Stimulated activated CD4-positive, alpha-beta T cell treated with anti-CD3 and anti-CD28 coated beads, Interleukin-2, amount 100 ng/mL, for 24 hours (primary cell): ENCODE measurements around the gene ANKRD23.

Experiments used
- DNase-seq, 2 donors: peaks; one replicate each; pipeline ENCODE4 v3.0.0-alpha.2; 2020

The ANKRD23 gene

DNA sequence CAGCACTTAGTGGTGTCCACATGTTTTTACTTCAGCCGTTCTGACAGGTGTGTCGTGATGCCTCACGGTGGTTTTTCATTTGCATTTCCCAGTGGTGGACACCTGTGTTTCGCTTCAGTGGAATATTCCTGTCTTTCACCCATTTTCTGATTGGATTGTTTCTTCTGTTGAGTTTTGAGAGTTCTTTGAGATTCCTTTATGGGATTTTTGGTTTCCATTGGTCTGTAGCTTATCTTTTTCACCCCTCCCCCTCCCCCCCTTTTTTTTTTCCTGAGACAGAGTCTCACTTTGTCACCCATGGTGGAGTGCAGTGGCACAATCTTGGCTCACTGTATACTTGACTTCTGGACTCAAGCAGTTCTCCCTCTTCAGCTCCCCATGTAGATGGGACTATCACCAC lies 8.0 kb downstream of the ANKRD23 start:
- no peak for DNase-seq

DNA sequence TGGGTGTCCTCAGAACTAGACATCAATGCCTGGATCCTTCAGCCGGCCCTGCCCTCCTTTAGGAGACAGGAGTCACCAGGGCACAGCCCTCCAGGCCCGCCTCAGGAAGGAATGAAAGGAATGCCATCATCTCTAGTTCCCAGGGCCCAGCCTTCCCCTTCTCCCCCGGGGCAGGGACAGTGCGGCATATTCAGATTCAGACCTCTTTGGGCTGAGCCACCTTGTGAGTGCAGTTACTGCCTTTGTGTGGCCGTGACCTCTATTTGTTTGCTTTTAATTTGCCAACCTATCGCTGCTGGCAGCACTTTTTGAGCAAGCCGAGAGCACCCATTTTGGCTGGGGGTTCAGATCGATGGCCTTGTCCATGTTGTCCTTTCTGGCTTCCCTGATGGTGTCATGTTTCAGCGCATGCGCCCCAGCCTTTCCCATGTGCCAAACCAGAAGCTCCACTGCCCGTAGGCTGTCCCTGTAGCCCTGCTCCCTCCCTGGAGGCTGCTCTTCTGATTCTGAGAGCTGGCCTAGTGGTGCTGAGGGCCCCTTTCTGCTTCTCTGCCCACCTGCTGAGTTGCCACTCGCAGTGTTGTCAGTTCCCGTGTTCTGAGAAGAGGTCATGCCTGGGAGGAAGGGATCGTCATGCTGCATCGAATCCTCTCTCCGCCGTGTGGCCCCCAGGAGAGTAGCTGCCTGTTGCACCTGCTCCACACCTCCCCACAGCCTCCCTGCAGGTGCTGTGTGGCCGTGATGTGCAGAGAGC lies 10.9 kb downstream of the ANKRD23 start:
- no peak for DNase-seq

DNA sequence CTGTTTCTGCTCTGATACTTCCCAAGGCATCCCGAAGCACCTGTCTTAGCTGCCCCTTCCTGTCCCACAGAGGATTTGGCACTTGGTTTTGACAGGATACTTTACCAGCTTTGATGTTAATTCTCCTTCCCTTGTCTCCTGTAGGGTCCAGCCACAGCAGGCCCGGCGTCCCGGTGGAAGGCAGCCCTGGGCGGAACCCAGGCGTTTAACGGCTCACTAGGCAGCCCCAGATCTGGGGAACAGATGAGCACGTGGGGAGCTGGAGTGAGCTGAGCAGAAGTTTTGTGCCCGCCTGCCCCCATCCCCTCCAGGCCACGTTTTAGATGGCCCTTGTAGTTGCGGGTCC lies 11.4 kb downstream of the ANKRD23 start:
- DNase-seq: no peak

DNA sequence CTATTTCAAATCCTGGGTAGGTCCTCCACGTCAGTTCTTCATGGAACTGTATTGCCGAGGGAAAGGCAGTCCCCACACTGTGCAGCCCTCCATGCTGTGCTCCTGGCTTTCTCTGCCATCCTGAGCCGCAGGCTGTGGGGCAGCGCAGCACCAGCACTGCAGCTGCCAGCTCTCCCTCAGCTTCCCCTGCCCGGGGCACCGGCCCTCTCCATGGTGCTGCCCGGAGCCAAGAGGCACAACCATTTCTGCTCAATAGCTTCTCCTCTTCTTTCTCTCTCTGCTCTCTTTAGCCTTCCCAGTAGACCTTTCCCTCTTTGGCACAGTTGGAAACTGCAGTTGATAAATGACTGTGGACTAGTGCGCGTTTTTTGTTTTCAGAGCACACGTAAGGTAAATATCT lies 12.1 kb downstream of the ANKRD23 start:
- DNase-seq: no peak

DNA sequence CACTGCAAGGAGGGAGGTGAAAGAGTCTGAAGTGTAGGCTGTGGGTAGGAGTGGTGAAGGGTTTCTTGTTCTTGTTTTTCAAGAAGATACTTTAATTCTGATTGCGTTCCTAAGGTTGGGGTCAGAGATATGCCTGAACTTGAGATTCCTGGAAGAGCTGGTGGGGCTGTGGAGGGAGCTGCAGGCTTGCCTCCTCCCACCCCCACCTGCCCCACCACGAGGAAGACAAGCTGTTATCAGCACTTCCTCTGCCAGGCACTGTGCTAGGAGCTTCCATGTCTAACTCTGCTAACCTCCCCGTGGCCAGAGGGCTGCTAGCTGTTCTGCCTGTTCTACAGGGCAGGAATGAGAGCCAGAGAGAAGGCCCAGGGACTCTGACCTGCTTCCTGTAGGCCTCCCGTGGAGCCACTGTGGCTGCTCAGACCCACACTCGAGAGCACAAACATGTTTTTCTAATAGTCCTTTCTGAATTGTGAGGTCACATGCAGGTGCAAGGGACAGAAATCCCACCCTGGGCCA lies 13.7 kb downstream of the ANKRD23 start:
- no peak for DNase-seq

DNA sequence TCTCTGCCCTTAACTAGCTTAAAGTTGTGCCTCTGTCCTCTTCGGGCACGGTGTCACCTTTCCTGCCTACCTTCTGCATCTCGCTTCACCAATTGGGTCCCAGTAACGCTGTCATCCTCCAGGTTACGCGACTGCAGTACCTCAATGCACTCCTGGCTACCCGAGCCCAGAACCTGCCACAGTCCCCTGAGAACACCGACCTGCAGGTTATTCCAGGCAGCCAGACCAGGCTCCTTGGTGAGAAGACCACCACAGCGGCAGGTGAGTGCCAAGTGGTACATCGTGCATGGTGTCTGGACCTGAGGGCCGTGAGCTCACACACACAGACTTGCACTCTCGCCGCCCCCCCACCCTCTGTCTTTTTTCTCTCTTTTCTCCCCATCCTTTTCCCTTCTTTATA lies 14.9 kb downstream of the ANKRD23 start:
- DNase-seq: no peak

DNA sequence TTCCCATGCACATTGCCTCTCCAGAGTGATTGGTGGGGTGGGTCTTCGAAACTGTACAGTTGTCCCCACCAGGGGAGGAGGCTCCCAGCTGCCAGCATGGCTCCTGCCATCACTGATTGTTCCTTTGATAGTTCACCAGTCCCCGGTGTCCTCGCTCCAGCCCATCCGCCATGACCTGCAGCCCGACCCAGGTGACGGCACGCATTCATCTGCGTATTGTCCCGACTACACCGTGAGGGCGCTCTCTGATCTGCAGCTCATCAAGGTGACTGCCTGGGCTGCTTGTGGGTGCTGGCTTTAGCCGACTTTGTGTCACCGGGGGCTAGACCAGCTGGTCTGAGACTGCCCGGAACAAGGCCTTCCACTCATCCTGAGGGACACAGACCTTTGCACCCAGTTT lies 15.4 kb downstream of the ANKRD23 start:
- no peak for DNase-seq

DNA sequence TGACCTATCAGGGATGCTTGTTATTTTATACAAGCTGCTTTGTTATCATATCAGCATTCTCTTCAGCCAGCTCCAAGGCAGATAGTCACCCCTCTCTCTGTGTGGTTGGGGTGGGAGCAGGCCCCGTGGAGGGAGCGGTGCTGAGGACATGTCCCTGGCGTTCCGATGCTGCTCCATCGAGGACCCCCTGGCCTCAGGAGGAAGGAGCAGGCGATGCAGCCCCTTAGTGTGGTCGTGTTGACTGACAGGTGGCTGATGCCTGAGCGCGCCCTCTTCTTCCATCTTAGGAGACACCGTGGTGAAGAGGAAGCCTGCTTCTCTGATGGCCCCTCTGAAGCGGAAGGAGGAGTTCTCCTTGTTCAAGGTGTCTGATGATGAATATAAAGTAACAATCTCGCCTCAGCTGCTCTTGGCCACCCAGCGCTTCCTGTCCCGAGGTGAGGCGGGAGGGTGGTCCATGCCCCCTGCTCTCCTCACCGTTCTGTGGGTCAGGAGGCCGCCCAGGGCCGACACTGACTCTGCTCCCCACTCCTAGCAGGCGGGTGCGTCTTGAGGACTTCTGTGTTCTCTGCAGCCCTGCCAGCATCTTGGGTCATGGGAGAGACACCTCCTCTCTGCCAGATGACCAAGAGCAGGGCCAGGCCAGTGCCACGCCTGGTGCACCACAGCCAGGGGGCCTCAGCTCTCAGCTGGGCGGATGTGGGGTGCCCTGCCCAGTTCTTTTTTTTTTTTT lies 17.1 kb downstream of the ANKRD23 start:
- no peak for DNase-seq

DNA sequence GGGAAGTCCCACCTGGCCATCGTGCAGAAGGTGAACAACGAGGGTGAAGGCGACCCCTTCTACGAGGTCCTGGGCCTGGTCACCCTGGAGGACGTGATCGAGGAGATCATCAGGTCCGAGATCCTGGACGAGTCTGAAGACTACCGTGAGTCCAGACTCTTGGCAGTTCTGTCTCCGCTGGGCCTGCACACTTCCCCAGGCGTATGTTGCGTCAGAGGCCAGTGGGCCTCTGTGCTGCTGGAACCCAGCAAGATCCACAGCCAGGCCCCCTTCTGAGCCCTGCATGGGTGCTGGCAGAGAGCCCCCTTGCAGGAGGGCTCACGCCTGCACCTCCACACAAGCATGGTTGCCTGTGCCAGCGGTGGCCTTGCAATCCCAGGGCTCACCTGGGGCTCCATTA lies 18.8 kb downstream of the ANKRD23 start:
- no peak for DNase-seq

DNA sequence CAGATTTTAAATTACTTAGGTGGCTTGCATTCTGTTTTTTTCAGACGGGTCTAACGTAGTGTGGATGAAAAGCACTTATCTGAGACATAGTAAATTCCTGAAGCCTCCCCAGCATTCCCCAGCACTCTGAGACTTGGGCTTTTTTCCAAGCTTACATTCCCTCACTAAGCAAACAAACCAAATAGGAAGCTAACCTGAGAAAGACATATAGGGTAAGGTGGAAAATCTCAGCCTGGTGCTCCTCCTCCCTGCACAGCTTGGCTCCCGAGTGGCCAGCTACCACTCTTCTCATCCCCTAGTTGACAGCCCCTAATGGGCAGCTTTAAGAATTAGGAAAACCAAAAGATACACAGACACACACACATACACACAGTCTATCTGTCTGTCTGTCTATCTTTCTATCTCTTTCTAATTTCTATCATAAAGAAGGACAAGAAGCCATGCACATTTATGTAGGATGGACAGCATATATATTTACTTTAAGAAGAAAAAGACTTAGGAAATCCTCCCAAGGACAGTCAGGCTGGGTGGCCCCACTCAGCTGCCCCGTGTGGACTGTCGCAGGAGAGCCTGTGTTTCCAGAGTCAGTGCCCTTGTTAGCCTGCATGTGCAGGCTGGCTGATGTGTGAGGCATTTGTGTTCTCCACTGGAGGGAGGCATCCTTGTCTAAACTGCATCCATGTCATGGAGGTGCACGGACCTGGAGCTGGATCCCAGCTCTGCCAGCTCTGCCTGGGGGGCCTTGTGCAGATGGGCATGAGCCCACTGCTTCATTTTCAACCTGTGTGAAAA lies 19.5 kb downstream of the ANKRD23 start:
- DNase-seq: no peak

DNA sequence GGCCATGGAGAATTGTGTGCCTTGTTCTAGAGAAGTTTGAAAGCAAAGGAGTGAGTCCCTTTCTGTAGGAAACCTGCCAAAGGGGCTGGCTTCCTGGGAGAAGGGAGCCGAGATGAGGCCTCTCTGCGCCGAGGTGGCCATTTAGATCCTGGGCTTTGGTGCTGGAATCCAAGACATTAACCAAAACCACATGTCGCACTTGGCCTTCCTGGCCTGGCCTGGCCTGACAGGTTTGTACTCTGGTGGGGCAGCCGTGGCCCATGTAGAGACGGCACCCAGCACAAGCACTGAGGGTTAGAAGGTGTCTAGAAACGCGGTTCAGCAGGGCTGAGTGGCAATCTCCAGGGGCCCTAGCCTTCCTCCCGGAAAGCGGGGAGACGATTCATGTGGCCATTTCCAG lies 20.6 kb downstream of the ANKRD23 start:
- DNase-seq: no peak

DNA sequence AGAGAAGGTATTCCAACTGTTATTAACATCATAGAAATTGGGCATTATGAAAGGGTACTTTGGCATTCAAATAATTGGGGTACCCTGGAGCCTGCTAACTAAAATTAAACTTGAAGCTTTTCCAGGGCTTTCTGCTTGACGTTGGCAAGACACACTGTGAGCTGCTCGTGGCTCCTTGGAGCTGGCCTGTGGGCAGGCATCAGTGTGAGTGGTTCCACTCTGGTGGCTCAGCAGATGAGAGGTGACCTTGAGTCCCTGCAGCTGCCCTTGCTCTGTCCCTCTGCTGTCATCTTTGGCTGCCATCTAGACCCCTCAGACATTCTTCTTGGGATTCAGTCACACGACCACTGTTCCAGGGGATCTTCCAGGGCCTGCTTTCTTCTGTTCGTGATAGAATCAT lies 21.0 kb downstream of the ANKRD23 start:
- no peak for DNase-seq

DNA sequence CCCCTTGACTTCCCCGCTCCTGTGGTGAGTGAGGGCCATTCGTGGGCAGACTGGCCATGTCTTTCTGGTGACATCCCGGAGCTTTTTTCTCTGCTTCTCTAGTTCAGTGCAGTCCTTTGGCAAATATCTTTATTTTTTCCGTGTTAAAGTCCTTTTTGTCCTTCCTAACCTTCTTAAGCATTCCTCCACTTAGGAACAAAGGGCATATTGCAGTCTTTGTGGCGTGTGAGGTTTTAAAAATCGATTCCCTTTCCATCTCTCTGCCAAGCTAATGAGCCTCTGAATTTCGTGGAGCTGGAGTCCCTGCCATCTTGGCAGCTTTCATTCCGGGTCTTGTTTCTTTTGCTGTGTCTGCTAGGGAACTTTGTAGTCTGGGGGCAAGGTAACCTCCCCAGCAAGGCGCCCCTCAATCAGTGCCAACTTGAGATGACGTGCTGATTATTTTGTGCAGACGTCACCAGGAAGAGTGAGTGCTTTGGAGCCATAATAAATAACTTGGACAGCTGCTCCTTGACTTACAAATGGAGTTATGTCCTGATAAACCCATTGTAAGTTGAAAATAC lies 22.6 kb downstream of the ANKRD23 start:
- DNase-seq: no peak

DNA sequence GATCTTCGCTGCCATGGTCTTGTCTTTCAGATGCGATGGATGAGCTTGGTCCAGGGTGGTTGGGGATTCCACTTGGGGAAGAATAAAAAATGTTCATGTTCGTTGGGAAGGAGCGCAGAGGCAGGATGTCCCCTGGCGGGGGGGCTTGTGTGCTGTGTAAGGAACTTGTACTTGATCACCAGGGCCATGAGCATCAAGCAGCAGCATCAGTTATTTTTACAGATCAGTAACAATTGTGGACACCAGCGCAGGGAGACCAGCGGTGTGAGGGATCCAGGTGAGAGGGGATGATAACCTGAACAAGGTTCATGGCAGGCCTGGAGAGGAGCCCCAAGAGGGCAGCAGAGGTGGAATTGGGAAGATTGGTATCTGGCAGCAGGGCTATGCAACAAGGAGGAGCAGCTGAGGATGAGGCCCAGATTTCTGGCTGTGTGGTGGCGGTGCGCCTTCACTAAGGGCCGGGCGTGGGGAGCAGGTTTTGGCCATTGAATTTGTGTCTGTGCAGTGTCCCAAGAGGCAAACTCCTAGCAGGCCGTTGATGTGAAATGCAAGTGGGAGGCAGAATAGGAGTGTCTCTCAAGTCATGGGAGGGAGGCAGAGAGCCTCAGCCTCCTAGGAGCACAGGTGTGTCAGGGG lies 23.8 kb downstream of the ANKRD23 start:
- no peak for DNase-seq

DNA sequence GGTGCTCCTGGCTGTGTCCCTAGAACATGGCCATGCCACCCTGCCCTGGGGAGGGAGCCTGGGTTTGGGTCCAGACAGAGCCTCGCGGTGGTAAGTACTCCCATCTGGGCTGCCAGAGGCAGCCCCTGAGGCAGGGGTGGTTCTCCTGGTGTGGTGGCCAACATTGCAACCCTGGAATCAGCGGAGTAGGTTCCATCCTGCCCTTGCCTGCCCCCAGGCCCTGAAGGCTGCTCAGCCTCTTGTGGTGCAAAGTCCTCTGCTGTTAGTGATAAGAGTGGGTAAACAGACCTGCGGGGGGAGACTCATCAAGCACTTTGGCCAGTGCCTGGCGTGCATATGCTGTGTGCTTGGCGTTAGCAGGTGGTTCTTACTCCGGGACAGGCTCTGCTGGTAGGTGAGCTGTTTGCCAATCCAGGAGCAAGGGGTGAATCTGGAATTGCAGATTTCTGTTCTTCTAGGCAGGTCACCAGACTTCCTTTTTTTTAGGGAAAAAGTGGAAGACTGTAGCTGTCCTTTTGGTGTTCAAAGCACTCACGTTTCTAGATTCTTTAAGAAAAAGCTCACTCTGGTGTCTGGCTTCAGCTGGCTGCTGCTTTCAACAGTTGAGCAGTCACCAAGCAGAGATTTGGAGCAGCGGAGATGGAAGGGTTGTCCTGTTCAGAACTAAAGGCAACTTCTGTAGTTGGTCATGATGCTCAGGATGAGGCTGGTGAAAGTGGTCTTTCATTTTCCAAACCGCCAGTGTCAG lies 24.5 kb downstream of the ANKRD23 start:
- no peak for DNase-seq

DNA sequence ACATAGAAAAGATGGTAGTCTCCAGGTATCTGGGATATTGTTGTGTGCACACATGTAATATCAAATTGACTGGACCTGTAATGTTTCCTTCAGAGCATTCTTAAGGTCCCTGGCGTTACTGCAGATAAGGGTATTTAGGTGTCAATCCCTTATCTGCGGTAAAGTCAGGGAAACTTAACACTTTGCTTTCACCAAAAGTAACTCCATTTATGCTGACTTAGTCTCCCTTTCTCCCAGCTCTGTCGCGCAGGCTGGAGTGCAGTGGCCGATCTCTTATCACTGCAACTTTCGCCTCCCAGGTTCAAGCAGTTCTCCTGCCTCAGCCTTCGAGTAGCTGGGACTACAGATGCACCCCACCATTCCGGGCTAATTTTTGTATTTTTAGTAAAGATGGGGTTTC lies 25.9 kb downstream of the ANKRD23 start:
- no peak for DNase-seq

DNA sequence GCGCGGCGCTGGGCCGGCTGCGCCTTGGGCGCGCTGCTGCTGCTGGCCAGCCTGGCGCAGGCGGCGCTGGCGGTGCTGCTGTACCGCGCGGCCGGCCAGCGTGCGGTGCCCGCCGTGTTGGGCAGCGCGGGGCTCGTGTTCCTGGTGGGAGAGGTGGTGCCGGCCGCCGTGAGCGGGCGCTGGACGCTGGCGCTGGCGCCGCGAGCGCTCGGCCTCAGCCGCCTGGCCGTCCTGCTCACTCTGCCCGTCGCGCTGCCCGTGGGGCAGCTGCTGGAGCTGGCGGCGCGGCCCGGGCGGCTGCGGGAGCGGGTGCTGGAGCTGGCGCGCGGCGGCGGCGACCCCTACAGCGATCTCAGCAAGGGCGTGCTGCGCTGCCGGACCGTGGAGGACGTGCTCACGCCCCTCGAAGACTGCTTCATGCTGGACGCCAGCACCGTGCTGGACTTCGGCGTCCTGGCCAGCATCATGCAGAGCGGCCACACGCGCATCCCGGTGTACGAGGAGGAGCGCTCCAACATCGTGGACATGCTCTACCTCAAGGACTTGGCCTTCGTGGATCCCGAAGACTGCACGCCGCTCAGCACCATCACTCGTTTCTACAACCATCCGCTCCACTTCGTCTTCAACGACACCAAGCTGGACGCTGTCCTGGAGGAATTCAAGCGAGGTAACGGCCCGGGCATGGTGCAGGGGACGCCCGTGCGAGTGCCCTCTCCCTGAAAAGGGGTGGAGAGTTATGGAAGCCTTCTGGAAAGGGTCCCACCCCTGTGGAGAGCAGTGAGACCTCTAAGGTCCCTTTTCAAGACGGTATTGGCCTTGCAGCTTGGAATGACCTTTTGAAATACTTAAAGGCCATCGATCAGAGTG lies 26.8 kb downstream of the ANKRD23 start:
- DNase-seq: peak in 1 of 2 donors; percentile 25

DNA sequence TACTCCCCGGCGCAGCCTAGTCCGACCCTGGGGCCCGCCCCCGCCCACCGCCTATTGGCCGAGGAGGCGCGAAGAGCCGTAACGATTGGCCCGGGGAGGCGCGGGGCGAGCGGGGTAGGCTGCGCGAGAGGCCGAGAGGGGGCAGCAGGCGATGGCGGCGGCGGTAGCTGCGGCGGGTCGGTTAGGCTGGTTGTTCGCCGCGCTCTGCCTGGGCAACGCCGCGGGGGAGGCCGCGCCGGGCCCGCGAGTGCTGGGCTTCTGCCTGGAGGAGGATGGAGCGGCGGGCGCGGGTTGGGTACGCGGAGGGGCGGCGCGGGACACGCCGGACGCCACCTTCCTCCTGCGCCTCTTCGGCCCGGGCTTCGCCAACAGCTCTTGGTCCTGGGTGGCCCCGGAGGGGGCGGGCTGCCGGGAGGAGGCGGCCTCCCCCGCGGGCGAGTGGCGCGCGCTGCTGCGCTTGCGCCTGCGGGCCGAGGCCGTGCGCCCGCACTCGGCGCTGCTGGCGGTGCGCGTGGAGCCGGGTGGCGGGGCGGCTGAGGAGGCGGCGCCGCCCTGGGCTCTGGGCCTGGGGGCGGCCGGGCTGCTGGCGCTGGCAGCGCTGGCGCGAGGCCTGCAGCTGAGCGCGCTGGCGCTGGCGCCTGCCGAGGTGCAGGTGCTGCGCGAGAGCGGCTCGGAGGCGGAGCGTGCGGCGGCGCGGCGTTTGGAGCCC lies 27.5 kb downstream of the ANKRD23 start, which contains the start of gene CNNM3:
Gene CNNM3, plus strand, starts transcription at position 142 of the 709 bp plus-strand sequence. Its CDS starts 10 bp downstream, at position 152.
- peak; percentile 98 for DNase-seq

DNA sequence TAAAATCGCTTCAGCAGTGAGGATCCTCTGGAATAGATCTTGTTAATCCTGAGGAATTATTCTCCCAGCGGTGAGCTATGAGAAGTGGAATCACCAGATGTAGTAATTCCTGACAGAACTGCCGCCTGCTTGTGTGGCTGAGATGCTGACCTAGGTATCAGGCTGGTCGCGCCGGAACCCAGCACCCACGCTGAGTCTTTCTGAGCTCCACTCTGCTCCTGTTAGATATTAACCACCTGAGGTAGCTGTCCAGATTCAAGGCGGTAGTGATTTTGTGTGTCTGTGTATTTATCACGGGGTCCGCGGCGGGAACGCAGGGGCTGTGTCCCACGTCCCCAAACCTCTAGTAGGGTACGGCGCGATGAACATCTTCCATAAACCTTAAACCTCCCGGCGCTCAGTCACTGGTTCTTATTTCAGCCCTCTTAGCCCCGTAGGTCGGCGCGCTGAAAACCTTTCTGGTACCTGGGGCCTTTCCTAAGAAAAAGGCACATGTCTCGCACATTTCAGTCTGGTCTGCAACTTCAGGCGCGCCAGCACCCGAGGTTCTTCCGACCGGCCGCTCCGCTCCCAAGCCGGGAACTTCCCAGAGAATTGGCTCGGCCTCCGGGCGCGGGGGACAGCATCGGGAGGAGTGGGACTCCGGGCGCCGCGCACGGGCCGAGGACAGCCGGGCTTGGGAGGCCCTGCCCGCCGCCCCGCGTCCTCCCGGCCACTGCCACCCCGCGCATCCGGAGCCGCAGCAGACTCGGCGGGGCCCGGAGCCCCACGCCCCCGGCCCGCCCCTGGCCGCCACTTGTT lies 28.3 kb downstream of the ANKRD23 start:
- peak in 1 of 2 donors; percentile 43 for DNase-seq
